H1 (cell line): ENCODE results near the gene GPR139. TPM values are rescaled to one million over a fixed set of nuclear protein-coding genes. Genes with fewer than 3 reads are reported as not detected.

Source experiments
- CTCF ChIA-PET: fragments of 300-600 bp; sonication (Branson Sonifier 250); formaldehyde crosslinking; loops from one replicate; lab custom pipeline; 2021; ENCODE audit not compliant: partially characterized antibody; lab: Charles Lee
- POLR2A ChIA-PET: fragments of 300-600 bp; sonication (Branson Sonifier 250); formaldehyde crosslinking; loops from one replicate; lab custom pipeline; 2021; ENCODE audit warnings: inconsistent platforms; ENCODE audit not compliant: partially characterized antibody; lab: Charles Lee
- DNase-seq, 2 experiments: peaks; one replicate each; pipeline versions ENCODE4 v3.0.0 to v3.0.0-alpha.2; 2010 to 2022; ENCODE audit warnings: low spot score in 2 of 2, low read depth in 1 of 2, mixed read lengths in 1 of 2
- FAIRE-seq: peaks from 2 replicates; lab custom pipeline; 2011; peaks lifted over from hg19 to GRCh38; lab: Jason Lieb, UNC
- H2AFZ ChIP-seq: 2 replicates; pipeline ENCODE4 v1.8.1; 2012; ENCODE audit warnings: low read length, inconsistent platforms
- H2AK5ac ChIP-seq: 2 replicates; pipeline ENCODE4 v1.6.1; 2013; ENCODE audit warnings: low read depth, low read length
- H2BK120ac ChIP-seq: replicated peaks from 2 replicates; pipeline ENCODE3; 2013; ENCODE audit warnings: low read depth, low read length, inconsistent platforms
- H2BK12ac ChIP-seq: 2 replicates; pipeline ENCODE4 v1.6.1; 2013; ENCODE audit warnings: low read depth, low read length
- H2BK15ac ChIP-seq: 2 replicates; pipeline ENCODE4 v1.6.1; 2013; ENCODE audit warnings: low read length
- H2BK20ac ChIP-seq: 2 replicates; pipeline ENCODE4 v1.6.1; 2013; ENCODE audit warnings: low read length
- H2BK5ac ChIP-seq: 2 replicates; pipeline ENCODE4 v1.6.1; 2013; ENCODE audit warnings: low read depth, low read length
- H3K14ac ChIP-seq: 2 replicates; pipeline ENCODE4 v1.6.1; 2013; ENCODE audit warnings: inconsistent platforms; ENCODE audit not compliant: insufficient read length
- H3K18ac ChIP-seq: 2 replicates; pipeline ENCODE4 v1.6.1; 2013; ENCODE audit warnings: low read length; ENCODE audit errors: extremely low read depth
- H3K23ac ChIP-seq: 2 replicates; pipeline ENCODE4 v1.6.1; 2013; ENCODE audit warnings: inconsistent platforms; ENCODE audit not compliant: insufficient read length
- H3K23me2 ChIP-seq: 2 replicates; pipeline ENCODE4 v1.6.1; 2013; ENCODE audit warnings: low read depth, low read length
- H3K27ac ChIP-seq: 2 replicates; pipeline ENCODE4 v1.6.1; 2011; ENCODE audit warnings: low read depth, low read length, inconsistent platforms
- H3K27me3 ChIP-seq, 4 experiments: replicated peaks in 1 of 4; 1 replicate in 1 of 4; 2 replicates in 3 of 4; pipeline versions ENCODE4 v1.6.1 to v1.8.1; 2011 to 2013; ENCODE audit warnings: low read length in 3 of 4, mild to moderate bottlenecking in 3 of 4, inconsistent platforms in 2 of 4, mixed read lengths in 2 of 4, moderate library complexity in 1 of 4; ENCODE audit not compliant: control insufficient read depth in 3 of 4, insufficient read depth in 3 of 4; ENCODE audit errors: extremely low read depth in 1 of 4
- H3K36me3 ChIP-seq, 4 experiments: 2 replicates each; pipeline versions ENCODE4 v1.6.1 to v1.8.1; 2011 to 2013; ENCODE audit warnings: mild to moderate bottlenecking in 4 of 4, low read length in 3 of 4, moderate library complexity in 2 of 4, control low read depth in 1 of 4, inconsistent platforms in 1 of 4; ENCODE audit not compliant: insufficient read depth in 4 of 4, control insufficient read depth in 2 of 4
- H3K4ac ChIP-seq: replicated peaks from 2 replicates; pipeline ENCODE3; 2013; ENCODE audit warnings: low read length, low read depth, mixed read lengths, inconsistent platforms; ENCODE audit not compliant: insufficient read length
- H3K4me1 ChIP-seq, 4 experiments: replicated peaks in 1 of 4; 1 replicate in 1 of 4; 2 replicates in 3 of 4; pipeline versions ENCODE4 v1.6.1 to v1.8.1; 2011 to 2013; ENCODE audit warnings: low read length in 3 of 4, inconsistent platforms in 2 of 4, mixed read lengths in 1 of 4; ENCODE audit not compliant: insufficient read depth in 4 of 4, control insufficient read depth in 3 of 4
- H3K4me2 ChIP-seq, 2 experiments: 2 replicates each; pipeline versions ENCODE4 v1.6.1 to v1.8.1; 2011 to 2013; ENCODE audit warnings: low read depth in 2 of 2, low read length in 2 of 2, control low read depth in 1 of 2, inconsistent platforms in 1 of 2, mild to moderate bottlenecking in 1 of 2; ENCODE audit not compliant: insufficient read depth in 1 of 2
- H3K4me3 ChIP-seq, 4 experiments: fragments of 200-600, 300-600 bp in 1 of 4; sonication (generic), shearing (Covaris generic), sonication (Bioruptor Twin) in 1 of 4; 2 replicates each; pipeline versions ENCODE4 v1.5.1 to v1.8.1; 2011 to 2016; ENCODE audit warnings: low read length in 4 of 4, low read depth in 3 of 4, control low read depth in 2 of 4, inconsistent platforms in 2 of 4, mild to moderate bottlenecking in 2 of 4, mixed read lengths in 1 of 4, moderate library complexity in 1 of 4; ENCODE audit not compliant: insufficient read depth in 2 of 4; ENCODE audit errors: extremely low read depth in 1 of 4
- H3K56ac ChIP-seq: replicated peaks from 2 replicates; pipeline ENCODE3; 2013; ENCODE audit warnings: low read depth, mild to moderate bottlenecking, mixed read lengths, low read length, inconsistent platforms; ENCODE audit not compliant: insufficient read length
- H3K79me1 ChIP-seq: 2 replicates; pipeline ENCODE4 v1.6.1; 2013; ENCODE audit warnings: low read depth, low read length, control low read depth
- H3K79me2 ChIP-seq, 2 experiments: 2 replicates each; pipeline versions ENCODE4 v1.6.1 to v1.8.1; 2012 to 2013; ENCODE audit warnings: low read length in 2 of 2, mild to moderate bottlenecking in 2 of 2, inconsistent platforms in 1 of 2; ENCODE audit not compliant: insufficient read depth in 2 of 2, control insufficient read depth in 1 of 2
- H3K9ac ChIP-seq, 4 experiments: replicated peaks in 1 of 4; 1 replicate in 1 of 4; 2 replicates in 3 of 4; pipeline versions ENCODE4 v1.6.1 to v1.8.1; 2011 to 2013; ENCODE audit warnings: low read depth in 3 of 4, low read length in 3 of 4, control low read depth in 2 of 4, mild to moderate bottlenecking in 2 of 4, moderate library complexity in 2 of 4, inconsistent platforms in 1 of 4; ENCODE audit errors: extremely low read depth in 1 of 4
- H3K9me3 ChIP-seq, 2 experiments: 2 replicates each; pipeline versions ENCODE4 v1.6.1 to v1.8.1; 2012 to 2013; ENCODE audit warnings: mild to moderate bottlenecking in 2 of 2, moderate library complexity in 2 of 2, control low read depth in 1 of 2, inconsistent platforms in 1 of 2, low read depth in 1 of 2, low read length in 1 of 2, mixed read lengths in 1 of 2; ENCODE audit not compliant: insufficient read depth in 2 of 2
- H4K20me1 ChIP-seq, 2 experiments: replicated peaks in 1 of 2; 2 replicates each; pipeline versions ENCODE3 to v1.8.1; 2011 to 2013; ENCODE audit warnings: inconsistent platforms in 2 of 2, low read length in 2 of 2, mild to moderate bottlenecking in 1 of 2; ENCODE audit not compliant: insufficient read depth in 2 of 2, control insufficient read depth in 1 of 2
- H4K5ac ChIP-seq: 2 replicates; pipeline ENCODE4 v1.6.1; 2013; ENCODE audit warnings: low read length, low read depth, mixed read lengths, inconsistent platforms; ENCODE audit not compliant: insufficient read length
- H4K8ac ChIP-seq: 2 replicates; pipeline ENCODE4 v1.8.0; 2013; ENCODE audit warnings: mild to moderate bottlenecking, moderate library complexity, low read length, inconsistent platforms; ENCODE audit not compliant: insufficient read depth; ENCODE audit errors: extremely low read depth
- H4K91ac ChIP-seq: replicated peaks from 2 replicates; pipeline ENCODE3; 2013; ENCODE audit warnings: low read length, mixed read lengths, inconsistent platforms; ENCODE audit not compliant: insufficient read length
- BCL11A ChIP-seq, 2 experiments: IDR thresholded peaks; one replicate each; pipeline ENCODE4 v1.6.1; 2011; ENCODE audit warnings: low read depth in 2 of 2, low read length in 2 of 2, mild to moderate bottlenecking in 2 of 2
- CHD2 ChIP-seq: IDR thresholded peaks from 2 replicates; pipeline ENCODE4 v1.6.1; 2012; ENCODE audit warnings: low read length, improper control_type of control experiment
- FOSL1 ChIP-seq: IDR thresholded peaks from 2 replicates; pipeline ENCODE4 v1.6.1; 2011; ENCODE audit warnings: mild to moderate bottlenecking, low read depth, low read length, moderate library complexity; ENCODE audit not compliant: insufficient read depth
- GABPA ChIP-seq: IDR thresholded peaks from 2 replicates; pipeline ENCODE4 v1.6.1; 2011; ENCODE audit warnings: mild to moderate bottlenecking, low read length, moderate library complexity, borderline replicate concordance; ENCODE audit not compliant: insufficient read depth
- JUN ChIP-seq: IDR thresholded peaks from 2 replicates; pipeline ENCODE4 v1.6.1; 2011; ENCODE audit warnings: low read depth, mild to moderate bottlenecking, improper control_type of control experiment, low read length
- NRF1 ChIP-seq: IDR thresholded peaks from 2 replicates; pipeline ENCODE4 v1.6.1; 2011; ENCODE audit warnings: mild to moderate bottlenecking, low read depth, low read length, improper control_type of control experiment
- PHF8 ChIP-seq: fragments of 200-600 bp; sonication (generic); conservative IDR thresholded peaks from 2 replicates; pipeline ENCODE4 v1.7.1; 2012; ENCODE audit warnings: low read depth, mild to moderate bottlenecking, inconsistent platforms, low read length, moderate library complexity
- RAD21 ChIP-seq, 2 experiments: IDR thresholded peaks in 1 of 2; conservative IDR thresholded peaks in 1 of 2; 2 replicates each; pipeline ENCODE4 v1.6.1; 2011; ENCODE audit warnings: low read depth in 2 of 2, low read length in 2 of 2, improper control_type of control experiment in 1 of 2, inconsistent platforms in 1 of 2, mild to moderate bottlenecking in 1 of 2, moderate library complexity in 1 of 2
- RBBP5 ChIP-seq: IDR thresholded peaks from 2 replicates; pipeline ENCODE4 v1.7.1; 2012; ENCODE audit warnings: low read depth, mild to moderate bottlenecking, inconsistent platforms, low read length, moderate library complexity, borderline replicate concordance
- SP1 ChIP-seq: IDR thresholded peaks from 2 replicates; pipeline ENCODE4 v1.6.1; 2011; ENCODE audit warnings: low read depth, low read length
- SUZ12 ChIP-seq: fragments of 200-600 bp; sonication (generic); IDR thresholded peaks from 2 replicates; pipeline ENCODE4 v1.6.1; 2012; ENCODE audit warnings: mild to moderate bottlenecking, inconsistent platforms, low read length, moderate library complexity, mixed read lengths
- TAF1 ChIP-seq: IDR thresholded peaks from 2 replicates; pipeline ENCODE4 v1.6.1; 2011; ENCODE audit warnings: mild to moderate bottlenecking, low read depth, low read length
- TEAD4 ChIP-seq: IDR thresholded peaks from 2 replicates; pipeline ENCODE4 v1.6.1; 2012; ENCODE audit warnings: low read depth, low read length, inconsistent platforms, mixed read lengths
- USF2 ChIP-seq: IDR thresholded peaks from 2 replicates; pipeline ENCODE4 v1.6.1; 2011; ENCODE audit warnings: low read length, improper control_type of control experiment
- WGBS, 2 experiments: shearing (Covaris generic) in 1 of 2; methylation state at CpG; one replicate each; pipeline versions ENCODE4 v1.1.6 to v1.1.7; 2013 to 2015; ENCODE audit warnings: low lambda C conversion rate in 2 of 2, mixed read lengths in 2 of 2, inconsistent platforms in 1 of 2, low coverage in 1 of 2, missing lambda C conversion rate in 1 of 2; ENCODE audit not compliant: insufficient replicate concordance in 2 of 2, insufficient coverage in 1 of 2, insufficient read length in 1 of 2; ENCODE audit errors: extremely low coverage in 1 of 2, missing lambda C conversion rate in 1 of 2; 5-methylcytosine and 5-hydroxymethylcytosine counted together
- polyA plus RNA-seq, 7 experiments: library from polyadenylated mRNA; depleted of rRNA in 3 of 7; stranded (reverse) in 5 of 7; unstranded in 2 of 7; fragments of >200 nt in 5 of 7; fragments of 200-250 nt in 2 of 7; gene quantifications; 1 replicate in 5 of 7; 2 replicates in 1 of 7; 4 replicates in 1 of 7; pipeline versions ENCODE4 v1.2.1 to v1.2.3, GENCODE V29; 2011 to 2013; ENCODE audit warnings: missing spikeins in 2 of 7, mixed read lengths in 2 of 7
- total RNA-seq: library from RNA; stranded (reverse); fragmentation: NEBNext Ultra II Directional; extraction: Animal tissue kit (Norgen Biotek cat#: 25700); gene quantifications from 2 replicates; pipeline ENCODE4 v1.2.1, GENCODE V29; 2021

The GPR139 gene
- total and polyA plus RNA-seq, 2 of the 8 experiments (the other 6 are each of a cell fraction or from before 2014, with no cell fraction given) = 0.84 to 2.2 TPM

DNA sequence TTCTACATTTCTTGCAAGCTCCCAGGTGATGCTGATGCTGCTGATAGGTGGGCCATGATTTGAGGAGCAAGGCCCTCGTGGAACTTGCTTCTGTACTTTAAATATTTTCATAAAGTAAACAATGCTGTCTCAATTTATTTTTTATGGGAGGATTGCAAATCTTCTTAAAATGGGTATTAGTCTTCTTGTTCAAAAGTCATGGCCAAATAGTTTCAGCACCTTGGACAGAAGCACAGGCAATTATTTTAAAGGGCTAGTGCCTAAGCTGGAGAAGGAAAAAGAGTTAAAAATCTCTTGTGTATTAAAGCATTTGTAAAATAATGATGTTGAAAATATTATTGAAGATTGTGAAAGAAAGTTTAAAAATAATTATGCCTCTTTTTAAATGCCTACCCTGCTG lies 50.5 kb downstream of the GPR139 start:
- H2AFZ ChIP-seq = no peak overlapping the region
- no peak for TF ChIP-seq NRF1
- no peak for TF ChIP-seq PHF8
- no peak for TF ChIP-seq SUZ12
- no peak for TF ChIP-seq TAF1
- TF ChIP-seq JUN = no peak
- TF ChIP-seq FOSL1 = no peak
- no peak for TF ChIP-seq TEAD4
- no peak for TF ChIP-seq RBBP5
- TF ChIP-seq RAD21 (IDR thresholded peaks at IDR 0.05 in 1 of 2, conservative IDR thresholded peaks at IDR 0.05 in 1 of 2; ENCODE audit: low read depth in 2 of 2, low read length in 2 of 2) = no peak
- TF ChIP-seq GABPA = no peak
- no peak for TF ChIP-seq BCL11A (IDR thresholded peaks at IDR 0.05; ENCODE audit: low read depth in 2 of 2, low read length in 2 of 2)
- no peak for TF ChIP-seq SP1
- no peak for TF ChIP-seq USF2
- TF ChIP-seq CHD2 = no peak

More for the DNA sequence above, 50.5 kb downstream of the GPR139 start:
- H2AK5ac ChIP-seq = no peak overlapping the region
- WGBS, 2 experiments = 71% methylated on average over 1 of the region's 1 CpG; no CpG with 5 or more reads in 1 of the 2 experiments
- no peak overlapping the region for H2BK20ac ChIP-seq
- no peaks in the 10 kb centered on the region for H3K36me3 ChIP-seq
- H3K23ac ChIP-seq = no peak overlapping the region
- H3K27ac ChIP-seq = no peak overlapping the region
- no peak overlapping the region for H4K5ac ChIP-seq
- no peak overlapping the region for H3K14ac ChIP-seq
- H3K9me3 ChIP-seq = no peaks in the 10 kb centered on the region
- no peak overlapping the region for H2BK12ac ChIP-seq
- H2BK15ac ChIP-seq = no peak overlapping the region
- no peak overlapping the region for H2BK5ac ChIP-seq
- ChIA-PET POLR2A (no interaction called here), CTCF (interaction anchor here (0.8 to 2.0 kb wide), 5 partner anchors 18 to 124 kb away, joined by 3 to 6 read pairs (median 4); no protein-coding TSS in a partner anchor)
- no peak for FAIRE-seq
- H4K20me1 ChIP-seq = no peaks in the 10 kb centered on the region
- no peaks in the 10 kb centered on the region for H3K79me2 ChIP-seq
- H3K9ac ChIP-seq = no peak overlapping the region
- no peaks in the 10 kb centered on the region for H3K79me1 ChIP-seq
- H3K4me2 ChIP-seq = no peak overlapping the region
- no peak overlapping the region for H3K18ac ChIP-seq
- no peaks in the 10 kb centered on the region for H3K4me1 ChIP-seq
- no peak overlapping the region for H4K8ac ChIP-seq
- no peak overlapping the region for H3K4ac ChIP-seq
- H4K91ac ChIP-seq = no peak overlapping the region
- no peaks in the 10 kb centered on the region for H3K23me2 ChIP-seq
- no peak for DNase-seq
- H3K4me3 ChIP-seq = no peak overlapping the region
- H3K56ac ChIP-seq = no peak overlapping the region
- H3K27me3 ChIP-seq = no peaks in the 10 kb centered on the region
- no peak overlapping the region for H2BK120ac ChIP-seq
